Measurements from ENCODE around the gene CCDC185. TPM values are rescaled to one million over a fixed set of nuclear protein-coding genes. Genes with fewer than 3 reads are reported as not detected.

Gene CCDC185
- total RNA-seq, 4 donors from 2014 or later, result not detected

- intact Hi-C loops (cut with DNase I; ENCODE audit: low total_unique reads), result no loop called here
- no peak for DNase-seq (ENCODE audit: low spot score in 2 of 2)
- TF ChIP-seq POLR2A (IDR thresholded peaks at IDR 0.05) (no peak), CTCF (IDR thresholded peaks at IDR 0.05) (no peak)
- no peak overlapping the region for H3K4me3 ChIP-seq (ENCODE audit: low read depth, poor library complexity, severe bottlenecking)
- 88% methylated on average over 4 of the region's 4 CpGs for whole genome bisulfite sequencing, 2 donors
These were observed 45.6 kb upstream of the CCDC185 start for GRCh38 chr1:223347583-223347982.

- 61 to 80% methylated on average over 2 of the region's 2 CpGs for WGBS, 2 donors
- DNase-seq (ENCODE audit: low spot score in 2 of 2), result no peak
- TF ChIP-seq CTCF (IDR thresholded peaks at IDR 0.05), result no peak
- TF ChIP-seq POLR2A (IDR thresholded peaks at IDR 0.05), result no peak
- H3K4me3 ChIP-seq (ENCODE audit: low read depth, poor library complexity, severe bottlenecking), result no peak overlapping the region
- intact Hi-C loops (cut with DNase I; ENCODE audit: low total_unique reads), result no loop called here
These were observed 44.8 kb upstream of the CCDC185 start for GRCh38 chr1:223348439-223348838.

- TF ChIP-seq POLR2A (IDR thresholded peaks at IDR 0.05), result no peak
- no peak for TF ChIP-seq CTCF (IDR thresholded peaks at IDR 0.05)
These were observed 44.0 kb upstream of the CCDC185 start for GRCh38 chr1:223349241-223349640.

GRCh38 chr1:223350361-223350908 is 42.8 kb upstream of the CCDC185 start:
- intact Hi-C loops (cut with DNase I; ENCODE audit: low total_unique reads), result no loop called here
- WGBS, 2 donors, result 82 to 89% methylated on average over 5 of the region's 5 CpGs
- DNase-seq (ENCODE audit: low spot score in 2 of 2), result no peak
- TF ChIP-seq CTCF (IDR thresholded peaks at IDR 0.05) (no peak), POLR2A (IDR thresholded peaks at IDR 0.05) (no peak)
- no peak overlapping the region for H3K4me3 ChIP-seq (ENCODE audit: low read depth, poor library complexity, severe bottlenecking)

More at GRCh38 chr1:223349241-223349640, 44.0 kb upstream of the CCDC185 start:
- H3K4me3 ChIP-seq (ENCODE audit: low read depth, poor library complexity, severe bottlenecking), result no peak overlapping the region
- peak in 1 of 2 donors; percentile 26 for DNase-seq (ENCODE audit: low spot score in 2 of 2)
- intact Hi-C loops (cut with DNase I; ENCODE audit: low total_unique reads), result no loop called here
- WGBS, 2 donors, result 88 to 96% methylated on average over 3 of the region's 3 CpGs

- intact Hi-C loops (cut with DNase I; ENCODE audit: low total_unique reads), result no loop called here
- DNase-seq (ENCODE audit: low spot score in 2 of 2), result no peak
- no peak for TF ChIP-seq POLR2A (IDR thresholded peaks at IDR 0.05)
- TF ChIP-seq CTCF (IDR thresholded peaks at IDR 0.05), result no peak
- WGBS, 2 donors, result 56 to 73% methylated on average over 7 of the region's 7 CpGs
- H3K4me3 ChIP-seq (ENCODE audit: low read depth, poor library complexity, severe bottlenecking), result no peak overlapping the region
These were observed 40.3 kb upstream of the CCDC185 start for GRCh38 chr1:223352944-223353343.

- intact Hi-C loops (cut with DNase I; ENCODE audit: low total_unique reads), result no loop called here
- no peak overlapping the region for H3K4me3 ChIP-seq (ENCODE audit: low read depth, poor library complexity, severe bottlenecking)
- DNase-seq (ENCODE audit: low spot score in 2 of 2), result no peak
- TF ChIP-seq POLR2A (IDR thresholded peaks at IDR 0.05), result no peak
- TF ChIP-seq CTCF (IDR thresholded peaks at IDR 0.05), result no peak
- 60 to 71% methylated on average over 6 of the region's 6 CpGs for WGBS, 2 donors
These were observed 39.3 kb upstream of the CCDC185 start for GRCh38 chr1:223353939-223354338.

Data from lower leg skin (tissue), 4 donors.